Measurements from ENCODE around the gene ANXA4. TPM values are rescaled to one million over a fixed set of nuclear protein-coding genes. Genes with fewer than 3 reads are reported as not detected.
"Not testable (repeated sequence)": the region's sequence is repeated elsewhere in the genome, so short reads cannot be mapped to it uniquely, and the experiment has no call there.

ANXA4 gene
- total RNA-seq, 1 donor from 2014 or later: 30.6 TPM

GRCh38 chr2:69704446-69704845 is 37.5 kb upstream of the ANXA4 start:
- DNase-seq: no peak
- no peak overlapping the region for H3K27ac ChIP-seq (replicated peaks)
- TF ChIP-seq CTCF (IDR thresholded peaks at IDR 0.05; ENCODE audit: borderline replicate concordance): no peak
- no peaks in the 10 kb centered on the region for H3K27me3 ChIP-seq (ENCODE audit: low read depth)
- no peaks in the 10 kb centered on the region for H3K36me3 ChIP-seq
- H3K9me3 ChIP-seq (replicated peaks): no peaks in the 10 kb centered on the region
- intact Hi-C loops (cut with micrococcal nuclease): loop anchor here (10.0 kb wide), 1 partner anchor 60 kb away; the partner anchor contains the start of gene AAK1
- H3K4me1 ChIP-seq: no peaks in the 10 kb centered on the region
- H3K4me3 ChIP-seq: no peak overlapping the region

GRCh38 chr2:69709290-69709689 is 32.6 kb upstream of the ANXA4 start:
- no peak overlapping the region for H3K4me3 ChIP-seq
- no peaks in the 10 kb centered on the region for H3K27me3 ChIP-seq (ENCODE audit: low read depth)
- intact Hi-C loops (cut with micrococcal nuclease): loop anchor here (10.0 kb wide), 1 partner anchor 64 kb away; the partner anchor contains the start of gene AAK1
- no peaks in the 10 kb centered on the region for H3K36me3 ChIP-seq
- no peak overlapping the region for H3K27ac ChIP-seq (replicated peaks)
- no peak for DNase-seq
- TF ChIP-seq CTCF (IDR thresholded peaks at IDR 0.05; ENCODE audit: borderline replicate concordance): no peak
- peaks cover 5% of the 10 kb centered on the region for H3K9me3 ChIP-seq (replicated peaks)
- H3K4me1 ChIP-seq: peaks cover 2% of the 10 kb centered on the region

- H3K4me3 ChIP-seq: no peak overlapping the region
- no peak for TF ChIP-seq CTCF (IDR thresholded peaks at IDR 0.05; ENCODE audit: borderline replicate concordance)
- no peaks in the 10 kb centered on the region for H3K36me3 ChIP-seq
- intact Hi-C loops (cut with micrococcal nuclease): no loop called here
- peaks cover 5% of the 10 kb centered on the region for H3K4me1 ChIP-seq
- no peaks in the 10 kb centered on the region for H3K27me3 ChIP-seq (ENCODE audit: low read depth)
- DNase-seq: no peak
- peaks cover 5% of the 10 kb centered on the region for H3K9me3 ChIP-seq (replicated peaks)
- H3K27ac ChIP-seq (replicated peaks): no peak overlapping the region
Measured at GRCh38 chr2:69711971-69712370, 30.0 kb upstream of the ANXA4 start.

DNA sequence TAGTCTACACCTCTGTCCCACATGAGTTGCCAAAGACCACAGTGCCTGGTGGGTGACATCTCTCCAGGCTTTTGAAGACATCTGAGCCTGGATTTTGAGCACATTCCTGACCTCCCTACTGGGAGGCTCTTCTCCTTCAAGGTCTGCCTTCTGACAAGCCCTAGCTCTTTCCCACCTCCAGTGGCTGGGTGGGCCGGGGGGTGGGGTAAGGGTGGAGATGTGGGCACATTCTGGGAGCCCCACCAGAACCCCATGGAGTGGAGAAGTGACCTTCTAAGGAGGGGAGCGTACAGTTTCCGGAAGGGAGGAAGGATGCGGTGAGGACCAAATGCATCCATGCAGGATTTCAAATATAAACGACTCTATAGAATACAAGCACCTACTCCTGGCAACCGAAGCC is 27.9 kb upstream of the ANXA4 start:
- Histone ChIP-seq H3K9me3 (replicated peaks) (peaks cover 5% of the 10 kb centered on the region), H3K27ac (replicated peaks) (no peak overlapping the region), H3K36me3 (no peaks in the 10 kb centered on the region), H3K4me3 (no peak overlapping the region), H3K27me3 (ENCODE audit: low read depth) (no peaks in the 10 kb centered on the region), H3K4me1 (peaks cover 5% of the 10 kb centered on the region)
- no peak for DNase-seq
- intact Hi-C loops (cut with micrococcal nuclease): loop anchor here (2.0 kb wide), 1 partner anchor 151 kb away; no protein-coding TSS in a partner anchor
- TF ChIP-seq CTCF (IDR thresholded peaks at IDR 0.05; ENCODE audit: borderline replicate concordance): no peak

GRCh38 chr2:69714539-69715220 is 27.3 kb upstream of the ANXA4 start:
- H3K4me1 ChIP-seq; H3K27ac ChIP-seq (replicated peaks); H3K36me3 ChIP-seq; H3K4me3 ChIP-seq; H3K27me3 ChIP-seq (ENCODE audit: low read depth); H3K9me3 ChIP-seq (replicated peaks): not testable (repeated sequence)
- peak; percentile 85 for DNase-seq
- TF ChIP-seq CTCF (IDR thresholded peaks at IDR 0.05; ENCODE audit: borderline replicate concordance): peak; percentile 87
- intact Hi-C loops (cut with micrococcal nuclease): loop anchor here (2.0 kb wide), 1 partner anchor 152 kb away; no protein-coding TSS in a partner anchor

Measured in left ventricle myocardium inferior (tissue), 1 donor.